ENCODE results near the gene BCR.
A peak's percentile ranks its signal among the peaks of the same experiment; 100 is the strongest.

Gene BCR

DNA sequence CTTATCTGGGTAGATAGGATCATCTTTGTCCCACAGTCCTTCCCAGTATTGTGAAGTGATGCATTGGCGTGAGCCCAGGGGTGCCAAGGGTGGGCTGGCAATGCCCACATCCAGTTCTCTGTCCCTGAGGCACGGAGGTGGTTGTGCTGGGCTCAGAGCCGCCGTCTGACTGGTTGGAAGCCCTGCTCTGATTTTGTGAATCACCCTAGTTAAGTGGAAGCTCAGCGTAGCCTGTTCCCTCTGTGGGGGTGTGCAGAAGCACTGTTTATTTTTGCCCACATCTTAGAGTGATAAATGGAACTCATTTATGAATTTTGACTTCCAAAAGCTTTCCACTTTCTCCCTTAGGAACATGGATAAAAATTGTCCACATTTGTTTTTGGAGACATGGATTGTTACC, 13.6 kb downstream of the BCR start:
- H3K4me3 ChIP-seq (ENCODE audit: low read depth, low read length), result no peak overlapping the region
- no peak for DNase-seq (ENCODE audit: low read depth, low spot score)
- TF ChIP-seq, protein P1, sequence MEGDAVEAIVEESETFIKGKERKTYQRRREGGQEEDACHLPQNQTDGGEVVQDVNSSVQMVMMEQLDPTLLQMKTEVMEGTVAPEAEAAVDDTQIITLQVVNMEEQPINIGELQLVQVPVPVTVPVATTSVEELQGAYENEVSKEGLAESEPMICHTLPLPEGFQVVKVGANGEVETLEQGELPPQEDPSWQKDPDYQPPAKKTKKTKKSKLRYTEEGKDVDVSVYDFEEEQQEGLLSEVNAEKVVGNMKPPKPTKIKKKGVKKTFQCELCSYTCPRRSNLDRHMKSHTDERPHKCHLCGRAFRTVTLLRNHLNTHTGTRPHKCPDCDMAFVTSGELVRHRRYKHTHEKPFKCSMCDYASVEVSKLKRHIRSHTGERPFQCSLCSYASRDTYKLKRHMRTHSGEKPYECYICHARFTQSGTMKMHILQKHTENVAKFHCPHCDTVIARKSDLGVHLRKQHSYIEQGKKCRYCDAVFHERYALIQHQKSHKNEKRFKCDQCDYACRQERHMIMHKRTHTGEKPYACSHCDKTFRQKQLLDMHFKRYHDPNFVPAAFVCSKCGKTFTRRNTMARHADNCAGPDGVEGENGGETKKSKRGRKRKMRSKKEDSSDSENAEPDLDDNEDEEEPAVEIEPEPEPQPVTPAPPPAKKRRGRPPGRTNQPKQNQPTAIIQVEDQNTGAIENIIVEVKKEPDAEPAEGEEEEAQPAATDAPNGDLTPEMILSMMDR (IDR thresholded peaks at IDR 0.05; ENCODE audit: low read depth, low read length), result no peak
- in situ Hi-C loops (cut with HindIII; ENCODE audit: low sequenced_read_pairs), result no loop called here

DNA sequence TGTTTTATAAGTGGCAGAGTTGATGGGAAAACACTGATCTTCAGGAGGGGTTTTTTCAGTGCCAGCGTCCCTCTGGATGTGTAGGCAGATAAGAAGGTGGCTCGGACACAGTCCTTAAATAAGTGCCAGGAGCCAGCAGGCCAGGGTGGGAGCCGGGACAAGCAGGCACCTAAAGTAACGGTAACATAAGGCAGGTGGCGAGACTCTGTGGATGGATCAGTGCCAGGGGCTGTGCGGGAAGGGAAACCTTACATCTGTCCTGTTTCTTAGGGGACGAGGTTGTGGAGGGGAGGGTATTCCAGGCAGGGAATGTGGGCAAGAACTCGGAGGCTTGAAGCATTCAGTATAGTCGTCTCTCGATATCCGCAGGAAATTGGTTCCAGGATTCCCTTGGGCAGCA, 15.9 kb downstream of the BCR start:
- TF ChIP-seq, protein P1 (IDR thresholded peaks at IDR 0.05; ENCODE audit: low read depth, low read length), result no peak
- H3K4me3 ChIP-seq (ENCODE audit: low read depth, low read length), result no peak overlapping the region
- in situ Hi-C loops (cut with HindIII; ENCODE audit: low sequenced_read_pairs), result no loop called here
- no peak for DNase-seq (ENCODE audit: low read depth, low spot score)

DNA sequence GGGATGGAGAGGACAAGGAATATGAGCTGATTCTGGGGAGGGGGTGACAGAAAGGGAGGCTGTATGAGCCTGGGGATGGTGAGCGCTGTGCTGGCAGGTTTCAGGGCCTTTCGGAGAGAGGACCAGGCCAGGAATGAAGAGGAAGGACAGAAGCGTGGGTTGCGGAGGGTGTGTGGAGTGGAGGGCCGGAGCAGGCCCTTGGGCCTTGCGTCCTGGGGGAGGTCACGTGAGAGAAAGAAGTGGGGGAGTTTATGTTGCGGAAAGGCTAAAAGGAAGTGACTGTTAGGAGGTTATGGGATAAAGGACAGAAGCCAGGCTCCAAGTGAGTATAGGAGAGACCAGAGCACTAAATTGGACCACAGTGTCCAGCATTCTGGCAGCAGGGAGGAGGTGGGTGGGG, 17.5 kb downstream of the BCR start:
- in situ Hi-C loops (cut with HindIII; ENCODE audit: low sequenced_read_pairs), result no loop called here
- no peak for DNase-seq (ENCODE audit: low read depth, low spot score)
- TF ChIP-seq, protein P1 (IDR thresholded peaks at IDR 0.05; ENCODE audit: low read depth, low read length), result no peak
- no peak overlapping the region for H3K4me3 ChIP-seq (ENCODE audit: low read depth, low read length)

DNA sequence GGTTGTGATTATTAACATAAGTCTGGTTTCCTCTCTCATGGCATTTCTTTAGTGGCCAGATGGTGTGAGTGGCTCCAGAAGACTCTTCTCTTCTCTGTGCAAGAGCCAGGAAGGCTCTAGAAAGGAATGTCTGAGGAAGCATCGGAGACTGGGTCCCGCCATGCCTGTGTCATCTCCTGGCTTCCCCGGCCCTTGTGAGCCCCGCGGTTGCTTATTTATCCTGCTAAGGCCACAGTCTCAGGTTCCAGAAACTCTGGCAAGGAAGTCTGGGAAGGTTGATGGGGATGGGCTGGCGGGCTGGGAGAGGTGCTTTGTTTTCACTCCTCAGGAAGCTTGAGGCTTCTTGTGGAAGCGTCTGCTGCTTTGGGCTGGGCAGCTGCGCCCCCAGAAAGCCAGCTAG, 18.9 kb downstream of the BCR start:
- TF ChIP-seq, protein P1 (IDR thresholded peaks at IDR 0.05; ENCODE audit: low read depth, low read length), result no peak

DNA sequence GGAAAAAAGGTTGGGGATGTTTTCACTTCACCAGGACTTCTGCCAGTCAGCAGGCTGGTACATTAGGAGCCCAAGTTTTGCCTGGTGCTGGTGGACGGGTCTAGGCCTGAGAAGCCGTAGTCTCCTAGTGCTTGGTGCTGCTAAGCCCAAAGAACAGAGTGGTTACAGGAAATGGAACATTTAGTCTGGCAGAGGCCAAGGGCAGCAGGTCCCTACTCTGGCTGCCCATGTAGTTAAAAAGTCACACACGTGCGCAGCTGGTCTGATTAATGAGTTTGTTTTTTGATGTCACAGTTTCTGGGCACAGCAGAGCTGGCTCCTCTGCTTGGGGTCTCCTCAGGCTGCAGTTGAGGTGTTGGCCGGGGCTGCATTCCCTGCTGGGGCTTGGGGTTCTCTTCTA, 20.6 kb downstream of the BCR start:
- TF ChIP-seq, protein P1 (IDR thresholded peaks at IDR 0.05; ENCODE audit: low read depth, low read length), result no peak
- no peak overlapping the region for H3K4me3 ChIP-seq (ENCODE audit: low read depth, low read length)
- in situ Hi-C loops (cut with HindIII; ENCODE audit: low sequenced_read_pairs), result no loop called here
- DNase-seq (ENCODE audit: low read depth, low spot score), result no peak

More for the DNA sequence above, 18.9 kb downstream of the BCR start:
- in situ Hi-C loops (cut with HindIII; ENCODE audit: low sequenced_read_pairs), result no loop called here
- no peak overlapping the region for H3K4me3 ChIP-seq (ENCODE audit: low read depth, low read length)
- peak; percentile 37 for DNase-seq (ENCODE audit: low read depth, low spot score)

DNA sequence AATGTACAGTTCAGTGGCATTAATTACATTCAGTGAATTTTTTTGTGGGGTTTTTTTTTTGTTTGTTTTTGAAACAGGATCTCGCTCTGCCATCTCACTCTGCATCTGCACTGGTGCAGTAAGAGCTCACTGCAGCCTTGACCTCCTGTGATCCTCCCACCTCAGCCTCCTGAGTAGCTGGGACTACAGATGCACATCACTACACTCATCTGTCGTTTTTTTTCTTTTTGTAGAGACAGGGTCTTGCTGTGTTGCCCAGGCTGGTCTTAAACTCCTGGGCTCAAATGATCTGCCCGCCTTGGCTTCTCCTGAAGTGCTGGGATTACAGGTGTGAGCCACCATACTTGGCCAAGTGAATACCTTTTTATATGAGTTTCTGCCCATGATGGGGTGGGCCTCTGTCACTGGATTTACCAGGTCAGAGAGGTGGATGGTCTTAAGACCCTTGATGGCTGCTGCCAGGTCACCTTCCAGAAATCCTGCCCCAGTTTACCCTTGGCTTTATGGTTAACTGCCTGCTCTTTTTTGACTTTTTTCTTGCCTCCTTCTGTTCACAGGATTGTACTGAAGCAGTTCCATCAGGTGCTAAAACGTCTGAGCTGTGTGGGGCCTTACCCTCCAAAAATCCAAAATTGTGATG, 22.6 kb downstream of the BCR start:
- TF ChIP-seq, protein P1 (IDR thresholded peaks at IDR 0.05; ENCODE audit: low read depth, low read length), result no peak
- DNase-seq (ENCODE audit: low read depth, low spot score), result no peak
- no peak overlapping the region for H3K4me3 ChIP-seq (ENCODE audit: low read depth, low read length)
- in situ Hi-C loops (cut with HindIII; ENCODE audit: low sequenced_read_pairs), result no loop called here
